GM12878 (cell line): ENCODE measurements around the gene MAP4K1. TPM values are rescaled to one million over a fixed set of nuclear protein-coding genes. Genes with fewer than 3 reads are reported as not detected.
A peak's percentile ranks its signal among the peaks of the same experiment; 100 is the strongest.

ENCODE experiments used
- CEBPB ChIP-seq, 2 experiments: fragments of 150-350 bp in 1 of 2; IDR thresholded peaks; 2 replicates each; pipeline ENCODE4 v1.6.1; 2012 to 2014; ENCODE audit warnings: low read depth in 2 of 2, low read length in 2 of 2, borderline replicate concordance in 1 of 2, inconsistent platforms in 1 of 2
- CHD1 ChIP-seq: IDR thresholded peaks from 2 replicates; pipeline ENCODE4 v1.6.1; 2012; ENCODE audit warnings: low read depth, low read length, improper control_type of control experiment
- CTCF ChIP-seq, 3 experiments: IDR thresholded peaks in 2 of 3; conservative IDR thresholded peaks in 1 of 3; 2 replicates each; pipeline ENCODE4 v1.5.1; 2011; ENCODE audit warnings: low read depth in 3 of 3, low read length in 3 of 3, mild to moderate bottlenecking in 3 of 3, control low read depth in 2 of 3, moderate library complexity in 2 of 3, inconsistent platforms in 1 of 3, mixed read lengths in 1 of 3; ENCODE audit not compliant: control insufficient read depth in 2 of 3, insufficient read depth in 1 of 3; ENCODE audit errors: extremely low read depth in 1 of 3
- DPF2 ChIP-seq: fragments of 450-650 bp; IDR thresholded peaks from 2 replicates; pipeline ENCODE4 v1.6.1; 2017; ENCODE audit warnings: mild to moderate bottlenecking
- ESRRA ChIP-seq: IDR thresholded peaks from 2 replicates; pipeline ENCODE4 v1.6.1; 2012; ENCODE audit warnings: mild to moderate bottlenecking, low read length, improper control_type of control experiment
- HCFC1 ChIP-seq: fragments of 150-350 bp; IDR thresholded peaks from 2 replicates; pipeline ENCODE4 v1.6.1; 2014; ENCODE audit warnings: low read length
- HDAC2 ChIP-seq: fragments of 200-600 bp; sonication (generic); IDR thresholded peaks from 2 replicates; pipeline ENCODE4 v1.6.1; 2017
- JUND ChIP-seq: IDR thresholded peaks from 2 replicates; pipeline ENCODE4 v1.6.1; 2012; ENCODE audit warnings: low read depth, mild to moderate bottlenecking, low read length, improper control_type of control experiment, moderate library complexity
- MEF2A ChIP-seq: IDR thresholded peaks from 2 replicates; pipeline ENCODE4 v1.6.1; 2011; ENCODE audit warnings: low read depth, mild to moderate bottlenecking, low read length, moderate library complexity; ENCODE audit not compliant: insufficient read depth
- MEF2B ChIP-seq: fragments of 450-650 bp; IDR thresholded peaks from 2 replicates; pipeline ENCODE4 v1.6.1; 2018; ENCODE audit warnings: mild to moderate bottlenecking, moderate library complexity; ENCODE audit not compliant: partially characterized antibody, poor library complexity, severe bottlenecking
- MYC ChIP-seq: IDR thresholded peaks from 2 replicates; pipeline ENCODE4 v1.6.1; 2011; ENCODE audit warnings: mild to moderate bottlenecking, low read length, moderate library complexity, inconsistent platforms; ENCODE audit not compliant: insufficient read depth, insufficient replicate concordance, insufficient read length, severe bottlenecking
- NBN ChIP-seq: fragments of 450-650 bp; IDR thresholded peaks from 2 replicates; pipeline ENCODE4 v1.6.1; 2016
- NKRF ChIP-seq: fragments of 450-650 bp; conservative IDR thresholded peaks from 2 replicates; pipeline ENCODE4 v1.6.1; 2017; ENCODE audit warnings: mild to moderate bottlenecking, moderate library complexity
- NRF1 ChIP-seq: conservative IDR thresholded peaks from 2 replicates; pipeline ENCODE4 v1.6.1; 2011; ENCODE audit warnings: mild to moderate bottlenecking, low read depth, low read length, improper control_type of control experiment
- PAX5 ChIP-seq: IDR thresholded peaks from 2 replicates; pipeline ENCODE4 v1.6.1; 2011; ENCODE audit warnings: low read depth, low read length, borderline replicate concordance
- RELA ChIP-seq: fragments of 450-650 bp; IDR thresholded peaks from 2 replicates; pipeline ENCODE4 v1.8.0; 2014; ENCODE audit warnings: borderline replicate concordance; ENCODE audit not compliant: partially characterized antibody
- SMAD5 ChIP-seq: IDR thresholded peaks from 2 replicates; pipeline ENCODE4 v1.6.1; 2016; ENCODE audit warnings: antibody characterized with exemption, low read depth
- SPI1 ChIP-seq: IDR thresholded peaks from 2 replicates; pipeline ENCODE4 v1.6.1; 2011; ENCODE audit warnings: low read depth, mild to moderate bottlenecking, low read length, moderate library complexity, borderline replicate concordance; ENCODE audit not compliant: insufficient read depth
- SREBF2 ChIP-seq: IDR thresholded peaks from 2 replicates; pipeline ENCODE4 v1.6.1; 2012; ENCODE audit warnings: mild to moderate bottlenecking, low read length
- USF2 ChIP-seq: IDR thresholded peaks from 2 replicates; pipeline ENCODE4 v1.6.1; 2011; ENCODE audit warnings: low read depth, low read length, improper control_type of control experiment, borderline replicate concordance
- ZBTB40 ChIP-seq: fragments of 450-650 bp; IDR thresholded peaks from 2 replicates; pipeline ENCODE4 v1.6.1; 2016; ENCODE audit warnings: mild to moderate bottlenecking, moderate library complexity, borderline replicate concordance
- polyA plus RNA-seq, 11 experiments: library from polyadenylated mRNA; depleted of rRNA in 4 of 11; unstranded in 6 of 11; stranded (reverse) in 5 of 11; fragments of >200 nt; fragmentation: Nextera tagmentation in 4 of 11; fragmentation: Illumina TruSeq in 1 of 11; extraction: Ambion mirVana in 4 of 11; extraction: Trizol in 1 of 11; gene quantifications; 1 replicate in 1 of 11; 2 replicates in 10 of 11; pipeline versions ENCODE4 v1.2.1 to v1.2.3, GENCODE V29; 2011 to 2016; ENCODE audit warnings: inconsistent platforms in 2 of 11, missing spikeins in 2 of 11, low read depth in 1 of 11
- total RNA-seq, 4 experiments: library from RNA; depleted of rRNA in 3 of 4; stranded (reverse); fragments of >200 nt in 3 of 4; fragmentation: Illumina TruSeq in 1 of 4; extraction: Trizol in 1 of 4; gene quantifications; 2 replicates each; pipeline versions ENCODE4 v1.2.1 to v1.2.3, GENCODE V29; 2013 to 2021

Gene MAP4K1
- total and polyA plus RNA-seq, 10 of the 15 experiments (the other 5 are each of a cell fraction or from before 2014, with no cell fraction given): 39.2 to 306 (median 140) TPM

- TF ChIP-seq MEF2A (no peak), MYC (no peak), NKRF (peak; percentile 96), HDAC2 (no peak), HCFC1 (no peak; the same call in 1 of the 2 replicates), PAX5 (peak; percentile 32; the same call in 1 of the 2 replicates), MEF2B (no peak), SMAD5 (peak; percentile 78; the same call in 1 of the 2 replicates), JUND (no peak), CEBPB (IDR thresholded peaks at IDR 0.05; ENCODE audit: borderline replicate concordance in 1 of 2, low read depth in 2 of 2, low read length in 2 of 2) (no peak), USF2 (no peak), NRF1 (peak; percentile 99), CTCF (IDR thresholded peaks at IDR 0.05 in 2 of 3, conservative IDR thresholded peaks at IDR 0.05 in 1 of 3; ENCODE audit: control insufficient read depth in 2 of 3, extremely low read depth in 1 of 3, insufficient read depth in 1 of 3, low read depth in 3 of 3, low read length in 3 of 3) (no peak), SPI1 (no peak), CHD1 (0 out of 2 replicates have a peak, but pooled peaks have one; percentile 24), ESRRA (no peak), SREBF2 (no peak), NBN (no peak; the same call in 1 of the 2 replicates), DPF2 (peak; percentile 83), RELA (peak; percentile 53), ZBTB40 (no peak)
Observed at GRCh38 chr19:38647368-38647965, 29.7 kb upstream of the MAP4K1 start, which contains the start of gene ACTN4 (continued).
